ENCODE results near the gene YIPF2.
"Not testable (repeated sequence)": the region's sequence is repeated elsewhere in the genome, so short reads cannot be mapped to it uniquely, and the experiment has no call there.

Gene YIPF2

DNA sequence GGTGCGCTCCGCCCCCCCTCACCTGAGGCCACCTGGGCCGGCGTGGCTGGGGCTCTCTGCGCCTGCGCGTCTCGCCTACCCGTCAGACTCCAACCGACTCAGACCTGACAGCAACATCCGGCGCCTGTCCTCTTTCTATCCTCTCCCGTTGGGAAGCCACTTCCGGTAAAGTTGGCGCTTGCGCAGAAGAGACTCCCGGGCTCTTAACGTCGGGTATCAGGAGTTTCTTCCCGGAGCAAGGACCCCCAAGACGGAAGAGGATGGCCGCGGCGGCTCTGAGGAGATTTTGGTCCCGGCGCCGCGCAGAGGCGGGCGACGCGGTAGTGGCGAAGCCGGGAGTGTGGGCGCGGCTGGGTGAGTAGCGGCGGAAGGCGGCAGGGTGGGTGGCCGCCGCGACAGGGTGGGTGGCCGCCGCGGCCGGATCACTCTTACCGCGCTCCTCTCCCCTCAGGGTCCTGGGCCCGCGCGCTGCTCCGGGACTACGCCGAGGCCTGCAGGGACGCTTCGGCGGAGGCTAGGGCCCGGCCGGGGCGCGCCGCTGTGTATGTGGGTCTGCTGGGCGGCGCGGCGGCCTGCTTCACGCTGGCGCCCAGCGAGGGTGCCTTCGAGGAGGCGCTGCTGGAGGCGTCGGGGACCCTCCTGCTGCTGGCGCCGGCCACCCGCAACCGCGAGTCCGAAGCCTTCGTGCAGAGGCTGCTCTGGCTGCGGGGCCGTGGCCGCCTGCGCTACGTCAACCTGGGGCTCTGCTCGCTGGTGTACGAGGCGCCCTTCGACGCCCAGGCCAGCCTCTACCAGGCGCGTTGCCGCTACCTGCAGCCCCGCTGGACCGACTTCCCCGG lies at the start of gene YIPF2, which contains the start of gene TIMM29:
TSS of gene YIPF2 (minus strand) at position 77 of the 839 bp plus-strand sequence. CDS start 229 bp downstream, outside the sequence.
TSS of gene TIMM29 (plus strand) at position 249 of the 839 bp plus-strand sequence. CDS start at position 261, 12 bp downstream.
- DNase-seq: peak; percentile 95

DNA sequence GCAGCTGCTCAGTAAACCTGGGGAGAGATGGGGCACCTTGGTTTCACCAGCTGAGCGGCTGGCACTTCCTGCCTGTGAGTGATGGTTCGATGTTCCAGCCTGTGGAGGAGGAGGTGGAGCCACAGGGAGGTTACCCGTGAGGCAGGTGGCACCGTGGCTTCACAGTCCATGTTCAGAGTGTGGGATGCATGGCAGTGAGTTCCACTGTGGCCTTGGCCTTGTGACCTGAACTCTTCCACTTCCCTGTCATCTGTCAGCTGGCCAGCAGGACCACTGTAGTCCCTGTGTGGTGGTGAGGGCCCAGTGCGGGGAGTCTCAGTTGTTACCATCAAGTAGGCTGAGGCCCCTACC lies 49.3 kb upstream of the YIPF2 start:
- DNase-seq: no peak

DNA sequence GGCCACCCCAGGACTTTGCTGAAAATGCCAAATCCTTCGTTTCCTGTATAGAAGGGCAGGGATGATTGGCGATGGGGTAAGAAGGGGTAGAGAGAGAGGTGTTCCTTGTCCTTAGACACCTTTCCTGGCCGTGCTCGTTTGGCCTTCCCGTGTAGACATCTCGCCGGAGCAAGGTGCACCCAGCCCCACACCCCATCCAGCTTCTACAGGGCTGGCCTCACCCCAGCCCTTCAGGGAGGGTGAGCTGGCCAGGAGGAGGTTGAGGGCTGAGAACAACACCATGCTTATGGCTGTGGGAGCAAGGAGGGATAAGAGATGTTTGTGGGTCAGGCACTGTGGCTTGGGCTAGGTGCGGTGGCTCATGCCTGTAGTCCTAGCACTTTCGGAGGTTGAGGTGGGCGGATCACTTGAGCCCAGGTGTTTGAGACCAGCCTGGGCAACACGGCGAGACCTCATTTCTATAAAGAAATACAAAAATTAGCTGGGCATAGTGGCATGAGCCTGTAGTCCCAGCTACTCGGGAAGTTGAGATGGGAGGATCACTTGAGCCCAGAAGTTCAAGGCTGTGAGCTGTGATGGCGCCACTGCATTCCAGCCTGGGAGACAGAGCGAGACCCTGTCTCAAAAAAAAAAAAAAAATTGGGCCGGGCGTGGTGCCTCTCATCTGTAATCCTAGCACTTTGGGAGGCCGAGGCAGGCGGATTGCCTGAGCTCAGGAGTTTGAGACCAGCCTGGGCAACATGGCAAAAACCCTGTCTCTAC lies 47.9 kb upstream of the YIPF2 start:
- DNase-seq: no peak

DNA sequence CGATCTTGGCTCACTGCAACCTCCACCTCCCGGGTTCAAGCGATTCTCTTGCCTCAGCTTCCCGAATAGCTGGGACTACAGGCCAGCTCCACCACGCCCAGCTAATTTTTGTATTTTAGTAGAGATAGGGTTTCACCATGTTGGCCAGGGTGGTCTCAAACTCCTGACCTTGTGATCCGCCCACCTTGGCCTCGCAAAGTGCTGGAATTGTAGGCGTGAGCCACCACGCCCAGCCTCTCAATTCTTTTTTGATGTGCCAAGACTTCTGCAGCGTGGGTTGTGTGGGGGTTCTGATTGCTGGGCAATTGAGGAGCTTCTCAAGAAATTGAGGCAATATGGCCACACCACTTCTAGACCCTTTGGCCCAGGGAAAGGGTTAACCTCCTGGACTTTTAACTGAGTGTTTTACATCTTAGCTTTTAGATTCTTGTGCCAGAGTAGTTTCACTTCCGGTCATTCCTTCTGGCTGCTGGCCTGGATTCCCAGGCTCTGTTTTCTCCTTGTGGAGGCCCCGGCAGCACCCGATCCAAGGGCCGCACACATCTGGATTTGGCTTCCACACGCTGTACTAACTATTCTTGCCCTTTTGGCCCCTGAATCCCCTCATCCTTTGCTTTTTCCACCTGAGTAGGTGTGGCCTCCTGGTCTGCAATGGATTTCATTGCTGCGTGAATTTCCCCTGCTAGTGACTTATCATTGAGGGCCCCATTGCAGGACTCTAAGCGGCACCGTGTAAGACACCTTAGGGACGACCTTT lies 47.1 kb upstream of the YIPF2 start:
- no peak for DNase-seq

DNA sequence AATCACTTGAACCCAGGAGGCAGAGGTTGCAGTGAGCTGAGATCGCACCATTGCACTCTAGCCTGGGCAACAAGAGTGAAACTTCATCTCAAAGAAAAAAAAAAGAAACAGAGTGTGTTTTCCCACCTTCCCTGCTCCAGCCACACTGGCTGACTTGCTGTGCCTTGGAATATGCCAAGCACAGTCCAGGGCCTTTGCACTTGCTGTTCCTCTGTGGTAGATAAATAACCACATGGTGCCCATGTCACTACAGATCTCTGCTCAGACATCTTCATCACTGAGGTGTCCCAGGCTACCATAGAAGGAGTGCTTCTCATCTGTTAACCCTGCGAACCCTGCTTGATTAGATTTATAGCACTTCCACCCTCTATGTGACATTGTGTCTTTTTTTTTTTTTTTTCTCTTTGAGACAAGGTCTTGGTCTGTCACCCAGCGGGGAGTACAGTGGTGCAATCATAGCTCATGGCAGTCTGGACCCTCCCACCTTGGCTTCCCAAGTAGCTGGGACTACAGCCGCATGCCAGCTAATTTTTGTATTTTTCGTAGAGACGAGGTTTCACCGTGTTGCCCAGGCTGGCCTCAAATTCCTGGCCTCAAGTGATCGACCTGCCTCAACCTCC lies 42.8 kb upstream of the YIPF2 start:
- no peak for DNase-seq

DNA sequence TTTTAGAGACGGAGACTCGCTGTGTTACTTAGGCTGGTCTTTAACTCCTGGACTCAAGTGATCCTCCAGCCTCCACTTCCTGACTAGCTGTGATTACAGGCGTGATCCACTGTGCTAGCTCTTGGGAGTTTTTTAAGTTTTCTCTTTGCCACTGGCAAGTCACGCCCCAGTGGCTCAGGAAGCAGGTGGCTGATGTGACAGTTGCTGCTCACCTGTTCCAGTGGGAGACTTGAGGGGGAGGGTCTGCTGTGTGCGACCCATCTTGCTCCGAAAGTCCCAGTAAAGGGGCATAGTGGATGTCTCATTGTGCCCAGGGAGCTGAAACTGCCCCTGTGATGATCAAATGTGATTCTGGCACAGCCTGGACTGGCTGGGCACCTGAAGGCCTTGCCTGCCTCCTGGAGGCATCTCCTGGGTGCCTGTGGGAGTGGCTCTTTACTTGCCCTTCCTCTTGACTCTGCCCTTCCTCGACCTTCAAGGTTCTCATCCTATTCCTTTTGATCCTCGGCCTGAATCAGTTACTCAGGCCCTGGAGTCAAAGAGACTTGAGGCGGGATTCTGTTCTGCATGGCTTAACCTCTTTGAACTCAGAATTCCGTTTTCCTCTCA lies 40.2 kb upstream of the YIPF2 start:
- no peak for DNase-seq

DNA sequence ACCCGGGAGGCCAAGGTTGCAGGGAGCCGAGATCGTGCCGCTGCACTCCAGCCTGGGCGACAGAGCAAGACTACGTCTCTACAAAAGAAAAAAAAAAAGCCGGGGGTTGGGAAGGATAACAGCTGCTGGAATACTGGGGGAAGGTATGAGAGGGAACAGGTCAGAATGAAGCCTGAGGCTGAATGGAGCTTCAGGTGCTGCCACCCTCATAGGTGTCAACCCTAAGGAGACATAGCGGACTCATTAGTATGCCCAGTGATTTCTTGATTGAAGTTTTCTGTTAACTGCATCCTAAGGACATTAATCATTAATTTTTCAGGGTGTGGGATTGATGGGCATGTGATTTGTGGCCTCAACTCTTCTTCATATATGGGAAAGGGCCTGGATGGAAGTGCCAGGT lies 38.4 kb upstream of the YIPF2 start:
- no peak for DNase-seq

DNA sequence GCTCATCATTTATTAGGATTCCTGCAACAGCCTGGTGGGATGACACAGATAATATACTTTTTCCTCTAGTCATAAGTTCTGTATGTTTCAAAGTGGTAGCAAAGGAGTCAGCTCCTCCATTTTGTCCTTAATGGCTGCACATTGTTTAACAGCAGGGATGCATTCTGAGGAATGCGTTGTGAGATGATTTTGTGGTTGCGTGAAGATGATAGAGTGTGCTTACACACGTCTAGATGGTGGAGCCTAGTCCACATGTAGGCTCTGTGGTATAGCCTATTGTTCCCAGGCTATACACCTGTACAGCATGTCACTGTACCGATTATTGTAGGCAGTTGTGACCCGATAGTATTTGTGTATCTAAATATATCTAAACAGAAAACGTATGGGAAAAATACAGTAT lies 37.0 kb upstream of the YIPF2 start:
- DNase-seq: no peak

DNA sequence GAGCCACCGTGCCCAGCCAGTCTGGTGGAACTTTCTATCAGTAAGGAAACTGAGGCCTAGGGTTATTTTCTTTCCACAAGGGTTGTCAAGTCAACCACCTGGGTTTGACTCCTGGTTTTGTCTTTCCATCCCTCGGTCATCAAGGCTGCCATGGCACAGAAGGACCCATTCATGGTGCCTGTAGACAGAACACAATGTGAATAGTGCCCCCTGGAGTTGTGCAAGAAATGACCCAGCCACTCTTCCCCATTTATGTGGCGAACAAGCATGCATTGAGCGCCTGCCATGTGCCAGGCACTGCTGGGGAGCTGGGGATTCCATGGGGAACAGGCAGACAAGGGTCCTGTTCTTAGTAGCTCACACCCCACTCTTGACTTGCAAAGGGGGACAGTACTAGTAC lies 36.5 kb upstream of the YIPF2 start:
- no peak for DNase-seq

DNA sequence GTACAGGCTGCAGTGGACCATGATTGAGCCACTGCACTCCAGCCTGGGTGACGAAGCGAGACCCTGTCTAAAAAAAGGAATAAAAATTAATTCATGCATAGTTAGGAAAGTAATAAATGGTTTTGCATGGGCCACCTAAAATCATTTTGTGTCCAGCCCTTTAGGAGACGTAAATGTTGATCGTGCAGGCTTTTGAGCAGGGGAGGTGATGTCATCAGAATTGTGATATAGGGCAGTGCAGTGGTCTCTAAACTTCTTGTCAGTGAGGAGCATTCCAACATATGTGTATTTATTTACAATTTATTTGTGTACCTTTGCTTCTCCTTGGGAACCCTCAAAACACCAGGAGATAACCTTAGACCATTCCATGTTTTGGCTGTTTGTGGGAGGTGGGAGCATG lies 35.4 kb upstream of the YIPF2 start:
- DNase-seq: no peak

DNA sequence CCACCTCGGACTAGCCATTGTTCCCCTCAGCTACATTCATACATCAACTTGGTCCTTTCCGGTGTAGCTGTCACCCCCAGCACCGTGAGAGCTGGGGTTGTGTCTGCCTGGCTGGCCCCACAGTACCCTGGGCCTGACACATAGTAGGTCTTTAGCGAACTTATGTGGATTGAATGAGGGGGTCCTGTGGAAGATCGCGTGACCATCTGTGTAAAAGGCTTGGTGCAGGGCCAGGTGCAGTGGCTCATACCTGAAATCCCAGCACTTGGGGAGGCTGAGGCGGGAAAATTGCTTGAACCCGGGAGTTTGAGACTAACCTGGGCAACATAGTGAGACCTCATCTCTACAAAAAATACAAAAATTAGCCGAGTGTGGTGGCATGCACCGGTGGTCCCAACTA lies 34.4 kb upstream of the YIPF2 start:
- DNase-seq: no peak

DNA sequence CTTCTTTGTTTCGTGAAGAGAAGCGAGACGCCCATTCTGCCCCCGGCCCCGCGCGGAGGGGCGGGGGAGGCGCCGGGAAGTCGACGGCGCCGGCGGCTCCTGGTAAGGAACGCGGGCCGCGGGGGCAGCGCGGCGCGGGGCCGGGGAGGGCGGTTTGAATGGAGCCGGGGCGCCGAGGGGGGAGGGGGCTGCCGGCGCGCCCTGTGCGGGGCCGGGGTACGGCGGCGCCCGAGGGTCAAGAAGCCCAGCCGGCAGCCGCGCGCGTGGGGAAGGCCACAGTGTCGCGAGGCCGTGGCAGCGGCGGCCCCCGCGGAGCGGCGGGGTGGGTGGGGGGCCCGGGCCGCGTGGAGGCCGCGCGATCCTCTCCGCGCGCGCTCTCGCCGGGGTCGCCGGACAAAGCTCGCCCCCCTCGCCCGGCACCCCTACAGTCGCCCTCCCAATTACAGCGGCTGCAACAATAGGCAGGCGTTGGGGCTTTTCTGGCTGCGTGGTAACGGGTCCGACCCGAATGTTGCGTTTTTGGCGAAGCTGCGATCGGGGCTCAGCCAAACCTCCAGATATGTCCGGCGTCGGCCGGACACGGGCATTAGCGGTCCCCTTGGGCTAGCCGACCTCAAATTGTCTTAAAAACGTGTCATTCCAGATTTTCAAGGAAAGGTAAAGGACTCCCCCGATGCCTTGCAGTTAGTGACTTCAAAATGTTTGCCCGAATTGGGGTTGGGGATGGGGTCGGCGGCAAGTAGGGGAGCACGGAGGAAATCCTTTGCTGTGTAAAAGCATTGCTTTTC lies 32.8 kb upstream of the YIPF2 start:
- DNase-seq: peak; percentile 75

DNA sequence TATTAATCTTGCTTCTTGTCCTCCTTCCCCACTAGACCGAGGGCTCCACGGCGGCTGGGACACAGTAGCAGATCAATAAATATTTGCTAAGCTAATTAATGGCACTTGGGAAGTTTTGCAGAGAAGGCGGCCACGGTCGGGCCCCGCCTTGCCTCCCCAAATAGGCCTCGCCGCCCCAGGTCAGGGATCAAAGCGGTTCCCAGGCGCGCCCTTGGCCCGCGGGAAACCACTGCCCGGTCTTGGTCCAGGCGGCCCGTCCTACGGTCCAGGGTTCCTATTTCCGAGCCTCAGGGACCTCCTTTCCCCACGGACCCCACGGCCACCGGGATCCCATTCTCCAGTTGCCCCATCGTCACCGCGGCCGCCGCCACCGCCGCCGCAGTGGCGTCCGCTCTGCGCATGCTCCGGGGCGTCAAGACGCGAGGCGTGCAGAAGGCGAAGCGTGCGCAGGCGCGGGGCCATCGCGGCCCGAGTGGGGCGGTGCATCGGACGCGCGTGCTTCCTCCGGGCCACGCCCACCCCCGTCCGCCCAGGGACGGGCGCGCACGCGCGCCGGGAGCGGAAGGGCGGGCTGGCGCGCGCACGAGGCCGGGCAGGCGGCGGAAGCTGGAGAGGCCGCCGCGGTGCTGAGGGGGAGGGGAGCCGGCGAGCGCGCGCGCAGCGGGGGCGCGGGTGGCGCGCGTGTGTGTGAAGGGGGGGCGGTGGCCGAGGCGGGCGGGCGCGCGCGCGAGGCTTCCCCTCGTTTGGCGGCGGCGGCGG lies 32.1 kb upstream of the YIPF2 start, which contains the start of gene SMARCA4:
TSS of gene SMARCA4 (plus strand) at position 717 of the 759 bp plus-strand sequence. CDS start 23,122 bp downstream, outside the sequence.
- peak; percentile 98 for DNase-seq

DNA sequence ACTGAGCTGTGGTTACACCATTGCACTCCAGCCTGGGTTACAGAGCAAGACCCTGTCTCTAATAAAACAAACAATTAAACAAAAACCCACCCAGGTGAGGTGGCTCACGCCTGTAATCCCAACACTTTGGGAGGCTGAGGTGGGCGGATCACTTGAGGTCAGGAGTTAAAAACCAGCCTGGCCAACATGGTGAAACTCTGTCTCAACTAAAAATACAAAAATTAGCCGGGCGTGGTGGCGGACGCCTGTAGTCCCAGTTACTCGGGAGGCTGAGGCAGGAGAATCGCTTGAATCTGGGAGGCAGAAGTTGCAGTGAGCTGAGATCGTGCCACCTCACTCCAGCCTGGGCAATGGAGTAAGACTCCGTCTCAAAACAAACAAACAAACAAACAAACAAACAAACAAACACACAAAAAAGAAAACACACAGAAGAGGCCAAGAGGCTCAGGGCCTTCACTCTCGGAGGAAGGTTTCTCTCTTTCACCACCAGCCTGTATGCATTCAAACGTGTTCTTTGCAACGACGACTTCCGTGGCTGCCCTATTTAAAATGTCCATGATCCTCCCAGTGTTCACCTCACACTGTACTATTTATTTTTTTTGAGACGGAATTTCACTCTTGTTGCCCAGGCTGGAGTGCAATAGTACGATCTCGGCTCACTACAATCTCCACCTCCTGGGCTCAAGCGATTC lies 31.0 kb upstream of the YIPF2 start:
- DNase-seq: not testable (repeated sequence)

DNA sequence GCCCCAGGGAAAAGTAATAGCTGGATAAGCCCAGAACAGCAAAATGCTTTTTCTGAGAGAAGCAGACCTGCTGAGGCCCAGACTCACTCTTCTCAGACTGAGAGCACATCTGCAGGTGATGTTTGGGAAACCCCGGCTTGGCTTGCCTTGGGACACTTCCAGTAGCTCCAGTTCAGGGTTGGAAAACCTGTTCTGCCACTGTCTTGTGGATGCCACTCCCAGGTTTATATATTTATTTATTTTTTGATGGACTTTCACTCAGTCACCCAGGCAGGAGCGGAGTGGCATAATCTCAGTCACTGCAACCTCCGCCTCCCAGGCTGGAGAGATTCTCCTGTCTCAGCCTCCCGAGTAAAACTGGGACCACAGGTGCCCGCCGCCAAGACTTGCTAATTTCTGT lies 24.4 kb upstream of the YIPF2 start:
- no peak for DNase-seq

DNA sequence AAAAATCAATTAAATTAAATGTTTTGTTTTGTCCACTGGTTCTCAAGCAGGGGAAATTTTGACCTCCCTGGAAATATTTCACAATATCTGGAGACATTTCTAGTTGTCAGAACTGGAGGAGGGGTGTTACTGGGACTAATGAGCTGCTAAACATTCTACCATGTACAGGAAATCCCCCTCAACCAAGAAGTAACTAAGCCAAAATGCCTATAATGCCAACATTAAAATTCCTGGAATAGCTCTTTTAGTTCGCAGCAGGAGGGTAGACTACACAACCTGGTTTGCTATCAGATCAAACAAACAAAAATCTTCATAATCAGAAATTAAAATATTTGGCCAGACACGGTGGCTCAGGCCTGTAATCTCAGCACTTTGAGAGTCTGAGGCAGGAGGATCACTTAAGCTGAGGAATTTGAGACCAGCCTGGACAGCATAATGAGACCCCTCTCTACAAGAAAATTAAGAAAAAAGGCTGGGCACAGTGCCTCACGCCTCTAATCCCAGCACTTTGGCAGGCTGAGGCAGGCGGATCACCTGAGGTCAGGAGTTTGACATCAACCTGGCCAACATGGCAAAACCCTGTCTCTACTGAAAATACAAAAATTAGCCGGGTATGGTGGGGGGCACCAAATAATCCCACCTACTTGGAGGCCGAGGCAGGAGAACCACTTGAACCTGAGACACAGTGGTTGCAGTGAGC lies 18.7 kb upstream of the YIPF2 start:
- no peak for DNase-seq

DNA sequence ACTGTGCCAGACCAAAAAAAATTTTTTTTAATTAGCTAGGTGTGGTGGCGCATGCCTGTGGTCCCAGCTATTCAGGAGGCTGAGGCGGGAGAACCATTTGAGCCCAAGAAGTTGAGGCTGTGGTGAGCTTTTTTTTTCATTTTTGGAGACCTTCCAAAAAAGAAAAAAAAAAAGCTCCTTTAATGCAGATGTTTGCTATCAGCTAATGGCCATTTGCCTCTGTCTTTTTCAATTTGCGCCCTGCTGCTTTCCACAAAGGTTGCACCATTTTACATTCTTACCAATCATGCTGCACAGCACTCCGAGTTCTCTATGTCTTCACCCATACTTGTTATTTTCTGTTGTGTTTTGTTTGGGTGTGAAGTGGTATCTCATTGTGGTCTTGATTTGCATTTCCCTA lies 16.8 kb upstream of the YIPF2 start:
- no peak for DNase-seq

DNA sequence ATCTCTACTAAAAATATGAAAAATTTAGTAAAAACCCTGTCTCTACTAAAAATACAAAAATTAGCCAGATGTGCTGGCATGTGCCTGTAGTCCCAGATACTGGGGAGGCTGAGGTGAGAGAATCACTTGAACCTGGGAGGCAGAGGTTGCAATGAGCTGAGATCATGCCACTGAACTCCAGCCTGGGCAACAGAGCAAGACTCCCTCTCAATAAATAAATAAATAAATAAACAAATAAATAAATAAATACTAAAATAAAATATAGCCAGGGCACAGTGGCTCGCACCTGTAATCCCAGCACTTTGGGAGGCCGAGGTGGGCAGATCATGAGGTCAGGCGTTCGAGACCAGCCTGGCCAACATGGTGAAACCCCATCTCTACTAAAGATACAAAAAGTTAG lies 15.0 kb upstream of the YIPF2 start:
- DNase-seq: not testable (repeated sequence)

DNA sequence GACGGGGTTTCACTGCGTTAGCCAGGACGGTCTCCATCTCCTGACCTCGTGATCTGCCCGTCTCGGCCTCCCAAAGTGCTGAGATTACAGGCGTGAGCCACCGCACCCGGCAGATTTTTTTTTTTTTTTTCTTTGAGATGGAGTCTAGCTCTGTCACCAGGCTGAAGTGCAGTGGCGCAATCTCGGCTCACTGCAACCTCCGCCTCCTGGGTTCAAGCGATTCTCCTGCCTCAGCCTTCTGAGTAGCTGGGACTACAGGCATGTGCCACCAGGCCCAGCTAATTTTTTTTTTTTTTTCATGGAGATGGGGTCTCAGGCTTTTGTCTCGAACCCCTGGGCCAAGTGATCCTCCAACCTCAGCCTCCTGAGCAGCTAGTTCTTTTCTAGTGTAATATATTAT lies 13.2 kb upstream of the YIPF2 start:
- DNase-seq: not testable (repeated sequence)
